KBM-7 (cell line): Measurements from ENCODE around the gene DOK3.

Experiments used
- DNase-seq: peaks from one replicate; pipeline ENCODE4 v3.0.0-alpha.2; 2015
- in situ Hi-C: fragments of 300-500 bp; cut with MboI; formaldehyde crosslinking; loops from 2 replicates; pipeline ENCODE4 v1.14.3; 2020; ENCODE audit warnings: low sequenced_read_pairs, low pct_unique_long_range_greater_than_20kb, mixed read lengths

DOK3 gene, protein sequence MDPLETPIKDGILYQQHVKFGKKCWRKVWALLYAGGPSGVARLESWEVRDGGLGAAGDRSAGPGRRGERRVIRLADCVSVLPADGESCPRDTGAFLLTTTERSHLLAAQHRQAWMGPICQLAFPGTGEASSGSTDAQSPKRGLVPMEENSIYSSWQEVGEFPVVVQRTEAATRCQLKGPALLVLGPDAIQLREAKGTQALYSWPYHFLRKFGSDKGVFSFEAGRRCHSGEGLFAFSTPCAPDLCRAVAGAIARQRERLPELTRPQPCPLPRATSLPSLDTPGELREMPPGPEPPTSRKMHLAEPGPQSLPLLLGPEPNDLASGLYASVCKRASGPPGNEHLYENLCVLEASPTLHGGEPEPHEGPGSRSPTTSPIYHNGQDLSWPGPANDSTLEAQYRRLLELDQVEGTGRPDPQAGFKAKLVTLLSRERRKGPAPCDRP

GRCh38 chr5:177509381-177509951 lies at the start of gene DOK3:
TSS of gene DOK3 (minus strand) at chr5:177509826. CDS start at chr5:177509540, 286 bp downstream.
- DNase-seq = peak; percentile 39
- in situ Hi-C loops = no loop called here

DNA sequence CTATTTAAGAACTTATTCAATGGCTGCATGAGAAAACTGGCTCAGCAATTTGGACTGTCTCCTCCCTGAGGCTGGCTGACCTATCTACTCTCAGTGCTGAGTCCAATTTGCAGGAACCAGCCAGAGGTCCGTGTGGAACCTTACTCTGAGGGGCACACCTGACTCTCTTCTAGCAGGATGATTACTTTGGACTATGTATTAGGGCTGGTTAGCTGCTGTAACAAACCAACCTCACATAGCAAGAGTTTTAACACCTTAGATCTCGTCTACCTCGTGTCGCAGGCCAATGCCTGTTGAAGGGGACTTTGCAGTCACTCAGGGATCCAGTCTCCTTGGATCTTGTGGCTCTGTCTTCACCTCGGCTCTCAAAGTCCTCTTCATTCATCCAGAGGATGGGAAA lies 48.2 kb upstream of the DOK3 start:
- DNase-seq = no peak
- in situ Hi-C loops = no loop called here

DNA sequence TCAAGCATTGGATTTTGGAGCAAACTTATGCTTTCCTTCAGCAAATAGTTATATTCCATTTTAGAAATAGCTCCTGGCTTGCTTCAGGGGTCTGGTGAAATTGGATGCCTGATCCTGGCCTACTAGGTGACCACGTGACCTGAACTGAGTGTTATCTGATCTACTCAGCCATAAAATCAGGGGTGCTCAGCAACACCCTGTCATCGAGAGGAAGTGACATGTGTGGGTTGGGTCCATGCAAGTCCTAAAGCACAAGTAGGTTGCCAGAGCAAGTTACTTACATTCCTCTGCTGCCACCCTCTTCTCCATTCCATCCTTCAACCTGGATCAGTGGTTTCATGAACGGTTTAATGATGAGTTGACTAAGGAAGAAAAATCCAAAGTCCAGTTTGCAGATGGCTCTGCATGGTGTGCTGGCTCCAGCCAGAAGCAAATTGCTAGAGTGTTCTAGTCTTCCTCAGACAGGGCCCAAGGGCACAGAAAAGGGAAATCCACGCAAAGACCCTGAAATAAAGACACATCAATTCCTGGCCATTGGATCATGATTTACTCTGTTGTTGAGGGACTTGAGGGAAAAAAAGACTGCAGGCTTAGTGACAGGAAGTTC lies 47.5 kb upstream of the DOK3 start:
- peak; percentile 71 for DNase-seq
- in situ Hi-C loops = no loop called here

DNA sequence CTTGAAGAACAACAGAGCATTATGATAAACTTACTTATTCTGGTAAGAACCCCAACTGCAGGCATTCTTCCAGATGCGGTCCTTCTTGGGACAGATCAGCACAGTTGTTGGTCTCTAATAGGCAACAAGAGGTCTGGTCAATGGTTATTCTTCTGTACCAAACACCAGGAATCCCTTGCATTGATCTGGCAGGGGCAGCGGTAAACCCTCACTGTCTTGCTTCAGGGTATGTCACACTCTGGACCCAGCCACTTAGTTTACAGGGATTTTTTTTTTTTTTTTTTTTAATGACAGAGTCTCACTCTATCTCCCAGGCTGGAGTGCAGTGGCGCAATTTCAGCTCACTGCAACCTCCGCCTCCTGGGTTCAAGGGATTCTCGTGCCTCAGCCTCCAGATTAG lies 46.0 kb upstream of the DOK3 start:
- no peak for DNase-seq
- in situ Hi-C loops = no loop called here

GRCh38 chr5:177555228-177555627 lies 45.6 kb upstream of the DOK3 start:
- in situ Hi-C loops = no loop called here
- no peak for DNase-seq

- peak; percentile 95 for DNase-seq
- in situ Hi-C loops = no loop called here
Observed at GRCh38 chr5:177554474-177555111, 45.0 kb upstream of the DOK3 start, which contains the start of gene FAM193B. TSS of gene FAM193B (minus strand) at chr5:177554563. CDS start at chr5:177554458, 105 bp downstream.

GRCh38 chr5:177553671-177554429 lies 44.2 kb upstream of the DOK3 start:
- in situ Hi-C loops = no loop called here
- DNase-seq = peak; percentile 27

DNA sequence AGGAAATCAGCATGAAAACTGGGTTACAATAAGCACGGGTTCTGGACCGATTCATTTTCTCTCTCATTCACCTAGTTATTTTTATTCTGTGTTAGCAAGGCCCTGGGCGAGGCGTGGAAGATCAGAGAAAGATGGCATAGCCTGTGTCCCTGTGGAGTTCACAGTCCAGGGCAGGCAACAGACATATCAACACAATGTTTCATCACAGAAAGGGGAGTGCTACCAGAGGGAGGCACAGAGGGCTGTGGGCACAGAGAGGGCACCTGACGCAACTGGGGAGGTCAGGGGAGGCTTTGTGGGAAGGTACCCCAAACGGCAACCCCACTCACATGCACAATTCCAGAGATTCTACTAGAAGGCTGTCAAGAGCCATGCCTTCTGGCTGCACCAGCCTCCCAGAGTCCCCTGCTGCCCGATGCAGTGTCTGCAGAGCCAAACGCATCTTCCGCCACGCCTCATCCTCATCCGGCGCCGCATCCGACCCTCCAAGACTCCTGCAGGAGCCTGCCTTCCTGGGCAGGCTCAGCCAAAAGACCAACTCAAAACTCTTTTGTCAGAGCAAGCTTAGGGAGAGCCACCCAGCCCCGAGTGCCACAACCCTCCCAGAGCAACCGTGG lies 43.3 kb upstream of the DOK3 start:
- DNase-seq = no peak

DNA sequence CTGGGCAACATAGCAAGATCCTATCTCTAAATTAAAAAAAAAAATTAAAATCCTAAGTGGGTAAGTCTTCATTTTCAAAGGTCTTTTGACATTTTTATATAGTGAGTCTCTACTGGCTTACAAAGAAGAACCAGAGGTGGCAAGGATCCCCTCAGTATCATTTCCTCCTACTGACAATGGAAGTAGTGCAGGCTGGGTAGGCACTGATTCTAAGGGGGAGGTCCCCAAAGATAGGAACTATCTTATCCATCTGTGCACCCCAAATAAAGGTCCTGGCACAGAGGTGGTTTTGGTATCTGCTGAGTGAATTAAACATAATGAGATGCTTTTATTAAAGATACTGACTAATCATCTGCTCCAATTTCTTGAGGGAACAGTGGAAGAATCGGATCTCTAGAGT lies 40.5 kb upstream of the DOK3 start:
- in situ Hi-C loops = no loop called here
- DNase-seq = no peak

More for the DNA sequence above, 43.3 kb upstream of the DOK3 start:
- in situ Hi-C loops = no loop called here

DNA sequence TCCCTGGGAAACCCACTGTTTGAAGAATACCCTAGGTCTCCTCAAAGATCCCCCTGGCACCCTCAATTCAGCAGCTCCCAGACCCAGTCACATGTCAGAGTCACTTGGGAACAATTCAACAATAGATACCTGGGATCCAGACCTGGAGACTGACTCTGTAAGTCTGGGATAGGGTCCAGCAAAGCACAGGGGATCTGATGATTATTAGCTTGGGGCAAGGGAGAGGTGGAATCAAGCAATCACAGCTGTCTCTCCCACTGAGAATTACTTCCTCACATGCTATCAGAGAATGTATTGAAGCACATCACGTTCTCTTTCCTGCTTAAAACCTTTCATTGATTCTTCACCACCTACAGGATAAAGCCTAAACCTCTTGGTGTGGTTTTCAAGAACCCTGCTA lies 38.9 kb upstream of the DOK3 start:
- in situ Hi-C loops = no loop called here
- DNase-seq = no peak

GRCh38 chr5:177547736-177548135 lies 38.1 kb upstream of the DOK3 start:
- no peak for DNase-seq
- in situ Hi-C loops = no loop called here

GRCh38 chr5:177546258-177546741 lies 36.7 kb upstream of the DOK3 start:
- in situ Hi-C loops = no loop called here
- DNase-seq = no peak

- in situ Hi-C loops = no loop called here
- peak; percentile 19 for DNase-seq
Observed at GRCh38 chr5:177545487-177546257, 36.0 kb upstream of the DOK3 start.

DNA sequence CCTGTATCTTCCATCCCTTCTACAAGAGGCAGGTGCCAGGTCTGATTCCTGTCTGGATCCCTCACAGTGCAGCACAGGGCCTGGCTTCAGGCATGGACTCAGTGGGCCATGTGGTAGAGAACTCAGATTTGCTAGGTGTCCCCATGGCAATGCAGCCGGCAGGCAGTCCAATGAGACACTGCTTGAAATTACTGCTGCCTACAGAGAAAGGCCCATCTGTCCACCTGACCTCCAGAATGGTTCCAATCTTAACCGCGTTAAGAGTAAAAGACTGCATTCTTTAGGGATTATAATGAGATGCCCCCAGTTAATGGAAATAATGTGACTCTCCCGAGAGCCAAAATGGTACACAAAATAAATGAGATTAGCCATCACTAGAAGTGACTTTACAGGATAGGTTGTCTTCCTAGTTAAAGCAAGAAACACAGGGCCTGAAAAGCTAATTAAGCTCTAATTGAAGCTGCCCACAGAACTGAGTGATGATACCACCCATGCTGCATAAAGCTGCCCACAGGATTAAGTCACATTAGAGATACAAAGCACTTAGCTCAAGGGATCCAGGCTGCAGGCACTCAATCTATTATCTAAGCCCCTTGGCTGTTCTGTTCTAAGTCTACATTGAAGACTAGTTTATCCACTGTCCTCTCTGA lies 33.3 kb upstream of the DOK3 start:
- in situ Hi-C loops = no loop called here
- no peak for DNase-seq

- in situ Hi-C loops = no loop called here
- no peak for DNase-seq
Observed at GRCh38 chr5:177540438-177540837, 30.8 kb upstream of the DOK3 start.

GRCh38 chr5:177539411-177539810 lies 29.8 kb upstream of the DOK3 start:
- in situ Hi-C loops = no loop called here
- DNase-seq = no peak

GRCh38 chr5:177538876-177539275 lies 29.2 kb upstream of the DOK3 start:
- in situ Hi-C loops = no loop called here
- DNase-seq = no peak
